GM18909 (cell line): Measurements from ENCODE around the gene LTB4R2.
A peak's percentile ranks its signal among the peaks of the same experiment; 100 is the strongest.
"Not testable (repeated sequence)": the region's sequence is repeated elsewhere in the genome, so short reads cannot be mapped to it uniquely, and the experiment has no call there.

ENCODE experiments used
- ATAC-seq: cut with Tn5 transposase; IDR thresholded peaks from one replicate; pipeline ENCODE4 v1.9.1; 2021; ENCODE audit warnings: mild to moderate bottlenecking; ENCODE audit not compliant: unreplicated experiment, poor library complexity

Gene LTB4R2

GRCh38 chr14:24335461-24336171 is 25.7 kb downstream of the LTB4R2 start:
- no peak for ATAC-seq

- ATAC-seq = no peak
Measured at GRCh38 chr14:24337144-24337823, 27.3 kb downstream of the LTB4R2 start.

- no peak for ATAC-seq
Measured at GRCh38 chr14:24337824-24338175, 27.9 kb downstream of the LTB4R2 start.

- no peak for ATAC-seq
Measured at GRCh38 chr14:24338843-24339242, 28.9 kb downstream of the LTB4R2 start.

GRCh38 chr14:24339284-24340151 is 29.6 kb downstream of the LTB4R2 start, which contains the start of gene RIPK3:
Gene RIPK3, minus strand, starts transcription at chr14:24339991. Its CDS starts 165 bp downstream, at chr14:24339826.
- peak; percentile 93 for ATAC-seq

- no peak for ATAC-seq
Measured at GRCh38 chr14:24340606-24341005, 30.7 kb downstream of the LTB4R2 start.

GRCh38 chr14:24342889-24343288 is 32.9 kb downstream of the LTB4R2 start:
- no peak for ATAC-seq

GRCh38 chr14:24343795-24344660 is 34.1 kb downstream of the LTB4R2 start:
- ATAC-seq = no peak

GRCh38 chr14:24347134-24347533 is 37.2 kb downstream of the LTB4R2 start:
- no peak for ATAC-seq

- no peak for ATAC-seq
Measured at GRCh38 chr14:24348186-24348585, 38.2 kb downstream of the LTB4R2 start.

GRCh38 chr14:24349742-24350141 is 39.8 kb downstream of the LTB4R2 start:
- ATAC-seq = no peak

- ATAC-seq = no peak
Measured at GRCh38 chr14:24351517-24351916, 41.6 kb downstream of the LTB4R2 start.

GRCh38 chr14:24353559-24354481 is 43.9 kb downstream of the LTB4R2 start:
- ATAC-seq = no peak

GRCh38 chr14:24354482-24354825 is 44.5 kb downstream of the LTB4R2 start:
- not testable (repeated sequence) for ATAC-seq

- no peak for ATAC-seq
Measured at GRCh38 chr14:24355009-24355408, 45.1 kb downstream of the LTB4R2 start.

- no peak for ATAC-seq
Measured at GRCh38 chr14:24356208-24356607, 46.3 kb downstream of the LTB4R2 start.

- ATAC-seq = no peak
Measured at GRCh38 chr14:24360281-24360680, 50.3 kb downstream of the LTB4R2 start.

GRCh38 chr14:24361326-24361725 is 51.4 kb downstream of the LTB4R2 start:
- no peak for ATAC-seq
